ENCODE data around the gene HIGD2A. TPM values are rescaled to one million over a fixed set of nuclear protein-coding genes. Genes with fewer than 3 reads are reported as not detected.
A peak's percentile ranks its signal among the peaks of the same experiment; 100 is the strongest.

Gene HIGD2A
- total and polyA plus RNA-seq, 2 donors = 116 to 161 TPM

GRCh38 chr5:176418251-176418650 lies 29.7 kb downstream of the HIGD2A start:
- no peaks in the 10 kb centered on the region for H3K36me3 ChIP-seq (ENCODE audit: control insufficient read depth in 2 of 2, insufficient read depth in 2 of 2, low read length in 1 of 2)
- H3K9me3 ChIP-seq (ENCODE audit: control insufficient read depth in 2 of 2, insufficient read depth in 1 of 2, low read length in 1 of 2) = no peaks in the 10 kb centered on the region
- H3K4me3 ChIP-seq (ENCODE audit: low read length in 2 of 2) = no peak overlapping the region
- peaks cover 12 to 20% of the 10 kb centered on the region in 2 donors for H3K4me1 ChIP-seq (ENCODE audit: control insufficient read depth in 2 of 2, insufficient read depth in 2 of 2, low read length in 2 of 2)
- no peaks in the 10 kb centered on the region for H3K27me3 ChIP-seq (ENCODE audit: control insufficient read depth in 2 of 2, insufficient read depth in 1 of 2, low read length in 1 of 2)
- WGBS = 96% methylated on average over 9 of the region's 9 CpGs
- H3K27ac ChIP-seq (ENCODE audit: low read depth in 1 of 2, low read length in 1 of 2) = no peak overlapping the region
- DNase-seq (ENCODE audit: low read depth in 6 of 9, low spot score in 9 of 9) = no peak

- Histone ChIP-seq H3K4me1 (ENCODE audit: control insufficient read depth in 2 of 2, insufficient read depth in 2 of 2, low read length in 2 of 2) (peaks cover 10 to 16% of the 10 kb centered on the region in 2 donors), H3K9me3 (ENCODE audit: control insufficient read depth in 2 of 2, insufficient read depth in 1 of 2, low read length in 1 of 2) (no peaks in the 10 kb centered on the region), H3K27me3 (ENCODE audit: control insufficient read depth in 2 of 2, insufficient read depth in 1 of 2, low read length in 1 of 2) (no peaks in the 10 kb centered on the region), H3K4me3 (ENCODE audit: low read length in 2 of 2) (no peak overlapping the region), H3K36me3 (ENCODE audit: control insufficient read depth in 2 of 2, insufficient read depth in 2 of 2, low read length in 1 of 2) (no peaks in the 10 kb centered on the region), H3K27ac (ENCODE audit: low read depth in 1 of 2, low read length in 1 of 2) (no peak overlapping the region)
- 96% methylated on average over 5 of the region's 5 CpGs for WGBS
- no peak for DNase-seq (ENCODE audit: low read depth in 6 of 9, low spot score in 9 of 9)
Measured at GRCh38 chr5:176420086-176420485, 31.5 kb downstream of the HIGD2A start.

GRCh38 chr5:176420972-176421544 lies 32.5 kb downstream of the HIGD2A start:
- no peak overlapping the region for H3K4me3 ChIP-seq (ENCODE audit: low read length in 2 of 2)
- peaks cover 0 to 5% of the 10 kb centered on the region in 2 donors for H3K9me3 ChIP-seq (ENCODE audit: control insufficient read depth in 2 of 2, insufficient read depth in 1 of 2, low read length in 1 of 2)
- no peak overlapping the region for H3K27ac ChIP-seq (ENCODE audit: low read depth in 1 of 2, low read length in 1 of 2)
- H3K4me1 ChIP-seq (ENCODE audit: control insufficient read depth in 2 of 2, insufficient read depth in 2 of 2, low read length in 2 of 2) = peaks cover 4 to 8% of the 10 kb centered on the region in 2 donors
- 69% methylated on average over 2 of the region's 2 CpGs for WGBS
- no peaks in the 10 kb centered on the region for H3K36me3 ChIP-seq (ENCODE audit: control insufficient read depth in 2 of 2, insufficient read depth in 2 of 2, low read length in 1 of 2)
- no peak for DNase-seq (ENCODE audit: low read depth in 6 of 9, low spot score in 9 of 9)
- H3K27me3 ChIP-seq (ENCODE audit: control insufficient read depth in 2 of 2, insufficient read depth in 1 of 2, low read length in 1 of 2) = no peaks in the 10 kb centered on the region

- Histone ChIP-seq H3K4me1 (ENCODE audit: control insufficient read depth in 2 of 2, insufficient read depth in 2 of 2, low read length in 2 of 2) (no peaks in the 10 kb centered on the region), H3K36me3 (ENCODE audit: control insufficient read depth in 2 of 2, insufficient read depth in 2 of 2, low read length in 1 of 2) (no peaks in the 10 kb centered on the region), H3K4me3 (ENCODE audit: low read length in 2 of 2) (no peak overlapping the region), H3K27me3 (ENCODE audit: control insufficient read depth in 2 of 2, insufficient read depth in 1 of 2, low read length in 1 of 2) (no peaks in the 10 kb centered on the region), H3K9me3 (ENCODE audit: control insufficient read depth in 2 of 2, insufficient read depth in 1 of 2, low read length in 1 of 2) (peaks cover 0 to 5% of the 10 kb centered on the region in 2 donors), H3K27ac (ENCODE audit: low read depth in 1 of 2, low read length in 1 of 2) (no peak overlapping the region)
- no peak for DNase-seq (ENCODE audit: low read depth in 6 of 9, low spot score in 9 of 9)
- 96% methylated on average over 3 of the region's 3 CpGs for WGBS
Measured at GRCh38 chr5:176424181-176424580, 35.6 kb downstream of the HIGD2A start.

GRCh38 chr5:176425138-176425537 lies 36.6 kb downstream of the HIGD2A start:
- DNase-seq (ENCODE audit: low read depth in 6 of 9, low spot score in 9 of 9) = no peak
- Histone ChIP-seq H3K9me3 (ENCODE audit: control insufficient read depth in 2 of 2, insufficient read depth in 1 of 2, low read length in 1 of 2) (peaks cover 0 to 5% of the 10 kb centered on the region in 2 donors), H3K27me3 (ENCODE audit: control insufficient read depth in 2 of 2, insufficient read depth in 1 of 2, low read length in 1 of 2) (no peaks in the 10 kb centered on the region), H3K36me3 (ENCODE audit: control insufficient read depth in 2 of 2, insufficient read depth in 2 of 2, low read length in 1 of 2) (no peaks in the 10 kb centered on the region), H3K4me1 (ENCODE audit: control insufficient read depth in 2 of 2, insufficient read depth in 2 of 2, low read length in 2 of 2) (peaks cover 0 to 4% of the 10 kb centered on the region in 2 donors), H3K4me3 (ENCODE audit: low read length in 2 of 2) (no peak overlapping the region), H3K27ac (ENCODE audit: low read depth in 1 of 2, low read length in 1 of 2) (no peak overlapping the region)
- WGBS = 100% methylated on average over 1 of the region's 1 CpG

- Histone ChIP-seq H3K27me3 (ENCODE audit: control insufficient read depth in 2 of 2, insufficient read depth in 1 of 2, low read length in 1 of 2) (no peaks in the 10 kb centered on the region), H3K4me1 (ENCODE audit: control insufficient read depth in 2 of 2, insufficient read depth in 2 of 2, low read length in 2 of 2) (peaks cover 0 to 10% of the 10 kb centered on the region in 2 donors), H3K4me3 (ENCODE audit: low read length in 2 of 2) (no peak overlapping the region), H3K27ac (ENCODE audit: low read depth in 1 of 2, low read length in 1 of 2) (no peak overlapping the region), H3K36me3 (ENCODE audit: control insufficient read depth in 2 of 2, insufficient read depth in 2 of 2, low read length in 1 of 2) (no peaks in the 10 kb centered on the region), H3K9me3 (ENCODE audit: control insufficient read depth in 2 of 2, insufficient read depth in 1 of 2, low read length in 1 of 2) (peaks cover 0 to 5% of the 10 kb centered on the region in 2 donors)
- no peak for DNase-seq (ENCODE audit: low read depth in 6 of 9, low spot score in 9 of 9)
- WGBS = 98% methylated on average over 1 of the region's 1 CpG
Measured at GRCh38 chr5:176425791-176426190, 37.2 kb downstream of the HIGD2A start.

- WGBS = 97% methylated on average over 1 of the region's 1 CpG
- H3K4me3 ChIP-seq (ENCODE audit: low read length in 2 of 2) = no peak overlapping the region
- H3K36me3 ChIP-seq (ENCODE audit: control insufficient read depth in 2 of 2, insufficient read depth in 2 of 2, low read length in 1 of 2) = no peaks in the 10 kb centered on the region
- no peak overlapping the region for H3K27ac ChIP-seq (ENCODE audit: low read depth in 1 of 2, low read length in 1 of 2)
- H3K27me3 ChIP-seq (ENCODE audit: control insufficient read depth in 2 of 2, insufficient read depth in 1 of 2, low read length in 1 of 2) = no peaks in the 10 kb centered on the region
- H3K9me3 ChIP-seq (ENCODE audit: control insufficient read depth in 2 of 2, insufficient read depth in 1 of 2, low read length in 1 of 2) = peaks cover 0 to 5% of the 10 kb centered on the region in 2 donors
- DNase-seq (ENCODE audit: low read depth in 6 of 9, low spot score in 9 of 9) = no peak
- peaks cover 0 to 10% of the 10 kb centered on the region in 2 donors for H3K4me1 ChIP-seq (ENCODE audit: control insufficient read depth in 2 of 2, insufficient read depth in 2 of 2, low read length in 2 of 2)
Measured at GRCh38 chr5:176426876-176427275, 38.3 kb downstream of the HIGD2A start.

GRCh38 chr5:176427971-176428370 lies 39.4 kb downstream of the HIGD2A start:
- WGBS = 88% methylated on average over 4 of the region's 4 CpGs
- H3K9me3 ChIP-seq (ENCODE audit: control insufficient read depth in 2 of 2, insufficient read depth in 1 of 2, low read length in 1 of 2) = peaks cover 0 to 7% of the 10 kb centered on the region in 2 donors
- no peaks in the 10 kb centered on the region for H3K27me3 ChIP-seq (ENCODE audit: control insufficient read depth in 2 of 2, insufficient read depth in 1 of 2, low read length in 1 of 2)
- peaks cover 0 to 10% of the 10 kb centered on the region in 2 donors for H3K4me1 ChIP-seq (ENCODE audit: control insufficient read depth in 2 of 2, insufficient read depth in 2 of 2, low read length in 2 of 2)
- H3K27ac ChIP-seq (ENCODE audit: low read depth in 1 of 2, low read length in 1 of 2) = no peak overlapping the region
- no peaks in the 10 kb centered on the region for H3K36me3 ChIP-seq (ENCODE audit: control insufficient read depth in 2 of 2, insufficient read depth in 2 of 2, low read length in 1 of 2)
- DNase-seq (ENCODE audit: low read depth in 6 of 9, low spot score in 9 of 9) = no peak
- no peak overlapping the region for H3K4me3 ChIP-seq (ENCODE audit: low read length in 2 of 2)

- Histone ChIP-seq H3K9me3 (ENCODE audit: control insufficient read depth in 2 of 2, insufficient read depth in 1 of 2, low read length in 1 of 2) (peaks cover 0 to 7% of the 10 kb centered on the region in 2 donors), H3K27me3 (ENCODE audit: control insufficient read depth in 2 of 2, insufficient read depth in 1 of 2, low read length in 1 of 2) (no peaks in the 10 kb centered on the region), H3K27ac (ENCODE audit: low read depth in 1 of 2, low read length in 1 of 2) (peak overlapping the region in 1 of 2 donors; percentile 12), H3K4me3 (ENCODE audit: low read length in 2 of 2) (no peak overlapping the region), H3K4me1 (ENCODE audit: control insufficient read depth in 2 of 2, insufficient read depth in 2 of 2, low read length in 2 of 2) (peaks cover 0 to 10% of the 10 kb centered on the region in 2 donors), H3K36me3 (ENCODE audit: control insufficient read depth in 2 of 2, insufficient read depth in 2 of 2, low read length in 1 of 2) (no peaks in the 10 kb centered on the region)
- 87% methylated on average over 4 of the region's 4 CpGs for WGBS
- no peak for DNase-seq (ENCODE audit: low read depth in 6 of 9, low spot score in 9 of 9)
Measured at GRCh38 chr5:176429972-176430371, 41.4 kb downstream of the HIGD2A start.
